GM18909 (cell line): ENCODE data around the gene ACR.

ENCODE experiments used
- ATAC-seq: cut with Tn5 transposase; IDR thresholded peaks from one replicate; pipeline ENCODE4 v1.9.1; 2021; ENCODE audit warnings: mild to moderate bottlenecking; ENCODE audit not compliant: unreplicated experiment, poor library complexity

ACR gene

DNA sequence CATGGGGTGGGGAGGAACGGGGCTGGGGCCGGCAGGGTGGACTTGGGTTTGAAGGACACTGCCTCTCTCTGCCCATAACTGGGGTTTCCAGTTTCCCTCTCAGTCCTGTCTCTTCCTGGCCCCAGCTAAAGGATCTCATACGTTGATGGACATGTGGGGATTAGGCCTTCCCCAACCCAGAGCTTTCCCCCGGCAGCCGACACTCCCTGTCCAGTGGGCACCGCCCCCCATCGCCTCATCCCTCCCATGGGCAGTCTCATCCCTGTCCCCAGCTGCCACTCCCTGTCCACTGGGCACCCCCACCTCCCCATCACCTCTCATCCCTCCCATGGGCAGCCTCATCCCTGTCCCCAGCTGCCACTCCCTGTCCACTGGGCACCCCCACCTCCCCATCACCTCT lies 22.2 kb upstream of the ACR start:
- no peak for ATAC-seq

DNA sequence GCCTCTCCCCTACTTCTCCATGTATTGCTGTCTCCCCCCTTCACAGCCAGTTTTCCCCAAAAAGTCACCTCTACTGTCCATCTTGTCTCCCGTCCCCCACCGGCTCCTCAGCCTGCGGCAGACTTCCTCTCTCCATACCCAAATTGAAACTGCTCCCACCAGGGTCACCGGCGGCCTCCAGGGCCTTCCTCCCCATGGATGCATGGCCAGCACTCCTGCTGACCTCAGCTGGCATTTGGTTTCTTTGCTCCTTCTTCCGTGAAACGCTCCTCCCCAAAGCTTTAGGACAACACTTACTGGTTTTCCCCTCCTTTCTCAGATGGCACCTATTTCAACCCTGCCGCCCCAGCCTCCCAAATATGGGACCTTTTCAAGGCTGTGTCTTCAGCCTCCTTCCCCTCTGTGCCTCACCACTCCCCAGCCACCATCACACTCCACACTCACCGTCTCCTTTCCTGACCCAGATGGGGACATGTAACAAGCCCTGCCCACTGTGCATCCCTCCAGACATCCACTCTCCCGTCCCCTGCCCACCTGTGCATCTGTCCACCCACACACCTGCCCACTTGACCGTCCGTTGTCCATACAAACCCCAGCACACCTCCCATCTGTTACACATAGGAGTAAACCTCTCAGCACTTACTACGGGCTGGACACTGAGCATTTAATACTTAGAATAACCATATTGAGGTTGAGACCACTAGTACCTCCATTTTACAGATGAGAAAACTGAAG lies 21.5 kb upstream of the ACR start:
- ATAC-seq: no peak

DNA sequence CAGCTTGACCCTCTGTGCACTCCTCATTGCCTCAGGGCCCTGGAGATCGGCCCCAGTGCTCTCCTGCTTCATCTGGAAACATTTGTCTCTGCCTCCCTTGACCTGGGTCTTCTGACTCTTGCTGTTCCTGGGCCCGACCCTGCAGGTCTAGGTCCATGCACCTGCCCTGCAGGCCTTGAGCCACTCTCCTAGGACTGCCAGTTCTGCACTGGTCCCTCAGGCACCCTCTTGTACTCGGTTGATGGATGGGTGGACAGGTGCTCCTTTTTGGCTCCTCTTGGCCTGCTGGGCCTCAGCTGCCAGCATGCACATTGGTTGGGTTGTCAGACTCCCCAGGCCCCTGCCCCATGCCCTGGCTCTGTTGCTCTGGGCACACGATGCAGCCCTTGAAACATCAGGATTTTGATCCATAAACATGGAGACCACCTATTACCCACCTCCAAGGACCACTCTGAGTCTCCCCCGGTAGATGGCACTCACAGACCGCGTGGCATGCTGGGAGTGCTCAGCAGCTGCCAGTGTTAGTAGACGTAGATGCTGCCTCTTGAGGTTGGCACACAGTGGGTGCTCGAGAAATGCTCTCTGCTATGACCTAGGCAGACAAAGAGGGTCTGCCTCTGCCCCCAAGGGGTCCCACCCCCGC lies 20.2 kb upstream of the ACR start:
- no peak for ATAC-seq

DNA sequence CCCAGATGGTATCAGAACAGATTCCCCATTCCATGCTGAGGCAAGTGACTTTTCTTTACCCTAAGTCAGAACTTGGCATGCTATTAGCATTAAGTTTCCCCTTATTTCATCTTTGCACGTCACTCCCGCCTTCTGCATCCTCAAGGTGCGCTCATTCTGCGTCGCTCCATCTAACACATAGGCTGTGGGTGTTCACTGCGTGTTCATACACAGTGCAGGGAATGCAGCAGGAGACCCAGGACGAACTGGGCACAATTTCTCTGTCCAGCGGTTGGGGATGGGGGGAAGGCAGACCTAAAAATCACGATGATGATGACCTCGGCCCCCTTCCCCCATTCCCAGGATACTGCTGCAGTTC lies 19.7 kb upstream of the ACR start:
- ATAC-seq: no peak

DNA sequence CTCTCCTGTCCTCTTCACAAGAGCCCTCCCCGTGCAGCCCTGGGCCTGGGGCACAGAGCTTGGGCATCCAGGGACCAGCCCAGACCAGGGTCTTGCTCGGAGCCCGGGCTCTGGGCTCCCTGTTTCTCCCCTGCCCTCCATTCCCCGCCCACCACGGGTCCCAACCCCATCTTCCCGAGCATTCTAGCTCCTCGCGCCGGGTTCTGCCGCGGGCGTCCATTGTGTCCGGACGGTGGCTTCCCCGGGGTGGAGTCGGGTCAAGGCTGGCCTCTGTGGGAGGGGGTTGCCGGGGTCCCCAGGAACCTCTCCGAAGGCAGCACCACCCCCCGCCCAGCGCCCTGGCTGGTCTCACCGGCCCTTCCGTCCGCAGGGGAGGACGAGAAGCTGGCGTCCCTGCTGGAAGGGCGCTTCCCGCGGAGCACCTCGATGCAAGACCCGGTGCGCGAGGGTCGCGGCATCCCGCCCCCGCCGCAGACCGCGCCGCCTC lies 18.1 kb upstream of the ACR start:
- no peak for ATAC-seq

DNA sequence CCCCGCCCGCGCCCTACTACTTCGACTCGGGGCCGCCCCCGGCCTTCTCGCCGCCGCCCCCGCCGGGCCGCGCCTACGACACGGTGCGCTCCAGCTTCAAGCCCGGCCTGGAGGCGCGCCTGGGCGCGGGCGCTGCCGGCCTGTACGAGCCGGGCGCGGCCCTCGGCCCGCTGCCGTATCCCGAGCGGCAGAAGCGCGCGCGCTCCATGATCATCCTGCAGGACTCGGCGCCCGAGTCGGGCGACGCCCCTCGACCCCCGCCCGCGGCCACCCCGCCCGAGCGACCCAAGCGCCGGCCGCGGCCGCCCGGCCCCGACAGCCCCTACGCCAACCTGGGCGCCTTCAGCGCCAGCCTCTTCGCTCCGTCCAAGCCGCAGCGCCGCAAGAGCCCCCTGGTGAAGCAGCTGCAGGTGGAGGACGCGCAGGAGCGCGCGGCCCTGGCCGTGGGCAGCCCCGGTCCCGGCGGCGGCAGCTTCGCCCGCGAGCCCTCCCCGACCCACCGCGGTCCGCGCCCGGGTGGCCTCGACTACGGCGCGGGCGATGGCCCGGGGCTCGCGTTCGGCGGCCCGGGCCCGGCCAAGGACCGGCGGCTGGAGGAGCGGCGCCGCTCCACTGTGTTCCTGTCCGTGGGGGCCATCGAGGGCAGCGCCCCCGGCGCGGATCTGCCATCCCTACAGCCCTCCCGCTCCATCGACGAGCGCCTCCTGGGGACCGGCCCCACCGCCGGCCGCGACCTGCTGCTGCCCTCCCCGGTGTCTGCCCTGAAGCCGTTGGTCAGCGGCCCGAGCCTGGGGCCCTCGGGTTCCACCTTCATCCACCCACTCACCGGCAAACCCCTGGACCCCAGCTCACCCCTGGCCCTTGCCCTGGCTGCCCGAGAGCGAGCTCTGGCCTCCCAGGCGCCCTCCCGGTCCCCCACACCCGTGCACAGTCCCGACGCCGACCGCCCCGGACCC lies 17.4 kb upstream of the ACR start:
- ATAC-seq: no peak

DNA sequence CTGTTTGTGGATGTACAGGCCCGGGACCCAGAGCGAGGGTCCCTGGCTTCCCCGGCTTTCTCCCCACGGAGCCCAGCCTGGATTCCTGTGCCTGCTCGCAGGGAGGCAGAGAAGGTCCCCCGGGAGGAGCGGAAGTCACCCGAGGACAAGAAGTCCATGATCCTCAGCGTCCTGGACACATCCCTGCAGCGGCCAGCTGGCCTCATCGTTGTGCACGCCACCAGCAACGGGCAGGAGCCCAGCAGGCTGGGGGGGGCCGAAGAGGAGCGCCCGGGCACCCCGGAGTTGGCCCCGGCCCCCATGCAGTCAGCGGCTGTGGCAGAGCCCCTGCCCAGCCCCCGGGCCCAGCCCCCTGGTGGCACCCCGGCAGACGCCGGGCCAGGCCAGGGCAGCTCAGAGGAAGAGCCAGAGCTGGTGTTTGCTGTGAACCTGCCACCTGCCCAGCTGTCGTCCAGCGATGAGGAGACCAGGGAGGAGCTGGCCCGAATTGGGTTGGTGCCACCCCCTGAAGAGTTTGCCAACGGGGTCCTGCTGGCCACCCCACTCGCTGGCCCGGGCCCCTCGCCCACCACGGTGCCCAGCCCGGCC lies 16.7 kb upstream of the ACR start:
- ATAC-seq: no peak

DNA sequence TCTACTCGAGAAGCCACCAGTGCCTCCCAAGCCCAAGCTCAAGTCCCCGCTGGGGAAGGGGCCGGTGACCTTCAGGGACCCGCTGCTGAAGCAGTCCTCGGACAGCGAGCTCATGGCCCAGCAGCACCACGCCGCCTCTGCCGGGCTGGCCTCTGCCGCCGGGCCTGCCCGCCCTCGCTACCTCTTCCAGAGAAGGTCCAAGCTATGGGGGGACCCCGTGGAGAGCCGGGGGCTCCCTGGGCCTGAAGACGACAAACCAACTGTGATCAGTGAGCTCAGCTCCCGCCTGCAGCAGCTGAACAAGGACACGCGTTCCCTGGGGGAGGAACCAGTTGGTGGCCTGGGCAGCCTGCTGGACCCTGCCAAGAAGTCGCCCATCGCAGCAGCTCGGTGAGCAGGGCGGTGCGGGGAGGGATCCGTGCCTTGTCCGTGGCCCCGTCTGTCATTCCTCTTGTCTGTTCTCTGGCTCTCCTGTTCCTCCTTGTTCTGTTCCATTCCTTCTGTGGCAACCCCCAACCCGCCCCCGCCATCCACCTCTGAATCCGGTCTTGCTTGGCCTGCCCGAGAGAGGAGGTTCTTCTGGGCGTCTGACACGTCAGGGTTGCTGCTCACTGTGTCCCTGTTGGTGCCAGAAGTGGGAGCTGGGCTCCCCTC lies 15.8 kb upstream of the ACR start:
- no peak for ATAC-seq

DNA sequence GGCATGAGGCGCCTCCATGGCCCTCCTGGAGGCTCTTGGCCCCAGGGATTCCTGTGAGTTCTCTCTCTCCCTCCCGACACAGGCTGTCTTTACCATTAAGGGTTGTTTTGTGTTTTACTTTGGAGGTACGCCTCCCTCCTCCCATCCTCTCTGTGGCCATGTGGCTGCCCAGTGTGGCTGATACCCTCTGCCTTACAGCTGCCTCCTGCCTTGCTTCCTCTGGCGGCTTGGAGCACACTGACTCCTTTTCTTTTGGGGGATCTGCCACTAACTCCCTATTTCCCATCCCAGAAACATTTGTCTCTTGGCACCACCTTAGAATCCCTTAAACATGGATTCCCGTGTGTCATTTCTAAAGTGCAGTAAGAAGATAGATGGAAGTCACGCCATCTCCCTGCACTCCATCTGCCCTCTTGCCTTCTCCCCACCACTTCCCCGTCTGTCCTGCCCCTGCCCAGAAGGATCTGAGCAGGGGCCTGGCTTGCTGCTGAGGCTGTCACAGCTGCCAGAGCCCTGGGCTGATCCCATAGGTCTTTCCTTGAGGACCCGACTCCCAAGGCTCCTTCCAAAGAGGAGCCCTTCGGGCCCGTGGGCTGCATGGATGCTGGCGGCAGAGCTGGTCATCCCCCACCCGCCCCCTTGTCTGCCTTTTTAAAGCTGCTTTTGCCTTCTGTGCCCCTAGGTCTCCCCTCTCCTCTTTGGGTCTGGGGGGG lies 15.1 kb upstream of the ACR start:
- no peak for ATAC-seq

DNA sequence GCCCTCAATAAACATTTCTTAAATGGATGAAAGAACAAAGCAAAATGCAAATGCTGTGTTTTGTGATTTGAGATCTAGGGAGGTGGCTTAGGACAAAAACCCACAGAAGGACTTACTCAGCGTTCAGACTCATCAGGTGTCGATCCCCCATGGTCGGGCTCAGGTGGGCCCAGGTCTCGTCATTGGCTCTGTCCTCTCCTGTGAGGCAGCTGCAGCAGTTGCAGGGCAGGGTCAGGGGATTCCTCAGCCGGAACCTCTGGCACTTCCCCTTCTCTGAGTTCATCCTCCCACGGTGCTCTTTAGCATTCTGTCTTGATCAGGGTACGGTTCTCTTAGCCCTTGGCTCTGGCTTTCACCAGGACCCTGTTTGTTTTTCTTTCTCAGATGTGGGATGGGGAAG lies 14.0 kb upstream of the ACR start:
- ATAC-seq: no peak

DNA sequence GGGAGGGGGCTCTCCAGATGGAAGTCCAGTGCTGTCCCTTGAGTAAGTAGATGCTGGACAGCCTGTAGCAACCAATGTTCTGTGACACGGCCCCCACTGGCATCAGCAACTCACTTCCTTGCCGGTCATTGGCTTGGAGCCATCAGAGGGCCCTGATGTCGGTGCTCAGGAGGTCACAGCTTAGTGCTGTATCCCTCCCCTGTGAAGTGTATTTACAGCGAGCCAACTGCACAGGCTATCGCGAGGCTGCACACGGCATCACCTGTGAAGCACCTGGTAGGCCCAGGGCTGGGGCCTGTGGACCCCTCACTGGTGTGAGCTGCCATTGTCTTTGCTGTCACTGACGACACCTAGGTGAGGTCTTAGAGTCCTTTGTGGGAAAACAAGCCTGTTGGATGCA lies 13.4 kb upstream of the ACR start:
- ATAC-seq: no peak

DNA sequence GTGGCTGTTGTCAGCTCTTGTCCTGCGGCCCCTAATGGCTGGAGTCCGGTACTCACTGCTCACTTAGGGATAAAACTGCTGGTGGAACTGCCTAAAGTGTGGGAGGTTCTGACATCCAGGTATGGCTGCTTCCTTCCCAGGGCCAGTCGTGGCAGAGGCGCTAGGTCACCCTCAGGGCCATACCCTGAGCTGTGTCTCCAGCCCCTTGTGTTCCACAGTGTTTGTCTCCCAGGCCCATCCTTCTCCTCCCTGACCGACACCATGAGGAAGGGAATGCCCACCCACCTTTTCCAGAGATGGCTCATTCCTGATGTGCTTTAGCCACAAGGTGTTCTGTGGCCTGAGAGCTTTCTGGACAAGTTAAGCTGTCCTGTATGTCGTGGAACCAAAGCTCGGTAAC lies 12.4 kb upstream of the ACR start:
- no peak for ATAC-seq

DNA sequence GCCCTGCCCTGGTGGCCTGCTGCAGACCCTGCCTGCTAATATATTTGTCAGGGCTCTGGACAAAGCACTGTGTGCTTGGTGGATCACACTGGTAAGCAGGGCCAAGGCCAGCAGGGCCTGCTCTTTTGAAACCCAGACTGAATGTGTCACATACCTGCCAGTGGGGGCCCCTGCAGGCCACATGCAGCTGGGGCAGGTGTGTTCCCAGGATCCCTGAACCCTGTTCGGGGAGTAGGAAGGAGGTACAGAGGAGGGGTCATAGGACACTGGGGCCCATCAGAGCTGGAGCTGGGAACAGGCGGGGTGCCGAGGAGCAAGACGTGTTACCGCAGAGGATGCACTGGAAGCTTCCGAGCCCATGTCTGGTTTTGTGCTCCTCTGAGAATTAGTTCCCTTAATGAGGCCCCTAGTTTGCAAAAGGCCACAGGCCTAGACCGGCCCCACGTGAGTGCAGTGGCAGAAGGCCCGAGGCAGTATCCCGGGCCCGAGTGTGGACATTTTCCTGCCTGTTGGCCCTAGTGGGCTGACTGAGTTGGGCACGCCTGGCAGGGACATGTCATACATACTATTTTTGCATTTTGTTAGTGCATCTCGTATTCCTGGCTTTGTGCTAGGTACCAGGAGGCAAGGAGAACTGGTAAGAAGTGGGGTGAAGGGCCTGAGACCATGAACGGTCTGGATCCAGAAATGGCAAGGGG lies 11.2 kb upstream of the ACR start:
- no peak for ATAC-seq

DNA sequence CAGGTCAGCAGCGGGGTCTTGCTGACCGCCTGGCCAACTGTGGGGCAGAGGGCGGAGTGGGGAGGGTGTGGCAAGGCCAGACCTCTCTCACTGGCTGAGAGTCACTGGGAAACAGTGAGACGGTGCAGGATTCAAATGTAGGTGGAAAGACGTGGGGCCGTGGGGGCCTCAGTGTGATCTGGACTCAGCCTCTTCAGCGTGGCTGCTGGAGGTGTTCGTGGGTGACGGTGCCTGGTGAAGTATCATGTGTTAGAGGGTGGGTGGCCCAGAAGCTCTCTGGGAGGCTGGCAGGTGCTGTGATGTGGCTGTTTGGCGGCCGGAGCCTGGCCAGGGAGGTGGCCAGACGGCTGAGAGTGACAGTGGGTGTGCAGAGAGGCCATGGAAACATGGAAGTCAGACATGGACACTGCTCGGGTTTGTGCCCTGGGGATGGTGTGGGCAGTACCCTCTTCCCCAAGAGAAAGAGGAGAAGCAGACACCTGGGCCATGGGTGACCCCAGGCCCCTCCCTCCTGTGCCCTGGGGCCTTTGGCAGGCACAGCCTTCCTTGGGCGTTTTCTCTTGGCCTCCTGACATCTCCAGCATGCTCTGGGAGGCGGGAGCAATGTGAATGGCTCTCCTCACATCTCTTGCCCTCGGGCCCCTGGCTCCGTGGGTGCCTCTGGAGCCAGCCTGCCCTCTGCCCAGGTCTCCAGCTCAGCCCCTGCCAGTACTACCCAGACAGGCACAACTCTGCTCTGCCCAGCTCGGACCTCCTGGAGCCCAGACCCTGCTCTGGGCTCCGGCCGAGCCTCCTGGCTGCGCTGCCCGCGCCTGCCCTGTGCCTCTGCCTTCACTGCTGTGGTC lies 10.1 kb upstream of the ACR start:
- no peak for ATAC-seq

DNA sequence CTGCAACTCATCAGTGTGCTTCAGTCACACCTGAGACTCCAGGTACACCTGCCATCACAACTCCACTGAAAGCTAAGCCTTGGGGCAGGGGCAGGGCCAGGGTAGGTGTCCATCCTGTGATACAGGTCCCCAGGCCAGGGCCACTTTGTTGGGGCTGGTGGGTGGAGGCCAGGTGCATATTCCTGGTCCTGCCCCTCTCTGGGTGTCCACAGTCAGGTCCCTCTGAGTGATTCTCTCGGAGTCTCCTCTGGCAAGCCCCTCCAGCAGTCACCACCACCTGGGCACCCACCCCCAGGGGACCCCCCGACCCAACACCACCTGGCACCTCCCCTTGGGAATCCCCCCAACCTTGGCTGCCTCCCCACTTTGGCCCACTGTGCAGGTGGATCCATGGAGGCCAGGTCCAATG lies 9.5 kb upstream of the ACR start:
- ATAC-seq: no peak

DNA sequence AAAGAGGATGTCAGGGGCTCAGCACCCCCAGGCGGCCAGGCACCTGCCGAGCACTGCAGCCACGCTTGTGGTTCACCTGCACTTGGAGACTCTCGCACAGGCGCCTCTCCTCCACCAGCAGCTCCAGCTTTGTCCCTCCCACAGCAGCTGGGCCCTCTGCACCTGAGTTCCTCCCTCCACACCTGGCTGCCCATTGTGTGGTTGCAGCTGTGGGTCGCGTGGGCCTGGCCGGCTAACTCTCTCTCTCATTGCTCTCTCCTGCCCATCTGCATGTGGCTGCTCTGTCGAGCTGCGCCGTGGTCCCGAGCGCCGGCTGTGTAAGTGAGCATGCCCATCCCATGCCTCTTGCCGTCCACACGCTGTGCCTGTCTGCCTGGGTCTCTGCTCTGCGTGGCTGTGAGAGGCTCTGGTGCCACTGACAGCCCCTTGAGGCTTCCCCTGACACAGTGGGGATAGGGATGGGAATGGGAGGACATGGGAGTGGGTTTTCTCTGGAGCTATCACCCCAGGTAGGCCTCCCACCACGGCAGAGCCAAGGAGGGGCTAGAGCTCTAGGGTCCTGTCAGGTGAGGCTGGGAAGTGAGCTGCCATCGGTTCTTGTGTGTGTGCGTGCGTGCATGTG lies 8.5 kb upstream of the ACR start:
- no peak for ATAC-seq

DNA sequence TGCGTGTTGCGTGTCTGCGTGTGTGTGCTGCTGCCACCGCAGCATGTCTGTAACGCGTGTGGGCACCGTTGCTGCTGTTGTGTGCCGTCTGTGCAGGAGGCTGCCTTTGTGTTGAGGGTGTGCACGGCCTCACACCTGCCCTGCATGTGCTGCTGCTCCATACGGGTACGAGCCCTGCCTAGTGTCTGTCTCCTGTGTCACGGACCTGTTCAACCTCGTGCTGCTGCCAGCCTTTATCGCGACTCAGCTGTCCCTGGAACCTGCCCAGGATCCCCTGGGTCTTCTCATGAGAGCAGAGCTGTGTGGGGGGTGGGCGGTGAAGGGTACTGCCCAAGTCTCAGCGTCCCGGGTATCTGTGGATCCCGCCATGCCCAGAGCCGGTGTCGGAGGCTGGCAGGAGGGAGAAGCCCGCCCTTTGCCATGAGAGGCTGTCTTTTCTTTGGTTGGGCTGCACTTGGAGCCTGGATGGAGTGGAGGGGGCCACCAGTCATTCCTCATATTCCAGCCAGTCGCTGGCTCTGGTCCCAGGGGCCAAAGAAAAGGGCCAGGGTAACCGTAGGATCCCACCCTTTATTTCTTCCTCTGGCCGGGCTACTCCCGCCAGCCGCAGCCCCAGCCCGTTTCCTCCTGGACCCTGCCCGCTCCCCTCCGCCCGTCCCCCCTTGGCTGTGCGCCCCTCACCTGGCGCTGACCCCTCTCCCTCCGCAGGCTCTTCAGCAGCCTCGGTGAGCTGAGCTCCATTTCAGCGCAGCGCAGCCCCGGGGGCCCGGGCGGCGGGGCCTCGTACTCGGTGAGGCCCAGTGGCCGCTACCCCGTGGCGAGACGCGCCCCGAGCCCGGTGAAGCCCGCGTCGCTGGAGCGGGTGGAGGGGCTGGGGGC lies 7.8 kb upstream of the ACR start:
- no peak for ATAC-seq
